K562 (cell line): ENCODE data around the gene ITGA11. TPM values are rescaled to one million over a fixed set of nuclear protein-coding genes. Genes with fewer than 3 reads are reported as not detected.

Experiments
- BCLAF1 ChIP-seq, 2 experiments: fragments of 450-650 bp in 1 of 2; IDR thresholded peaks; 2 replicates each; pipeline ENCODE4 v1.6.1; 2011 to 2017; ENCODE audit warnings: low read depth in 2 of 2, antibody characterized with exemption in 1 of 2, borderline replicate concordance in 1 of 2, low read length in 1 of 2, mild to moderate bottlenecking in 1 of 2, mixed read lengths in 1 of 2; ENCODE audit not compliant: control insufficient read depth in 1 of 2
- CBX2 ChIP-seq: fragments of 200-600 bp; sonication (generic); IDR thresholded peaks from one replicate; pipeline ENCODE4 v1.6.1; 2012; ENCODE audit warnings: mild to moderate bottlenecking, low read length, inconsistent platforms; ENCODE audit not compliant: insufficient read depth, poor library complexity, severe bottlenecking
- CUX1 ChIP-seq: fragments of 200-800 bp; sonication (Bioruptor generic); IDR thresholded peaks from 2 replicates; pipeline ENCODE4 v1.6.1; 2016; ENCODE audit warnings: missing genetic modification characterization, missing compliant biosample characterization
- GABPB1 ChIP-seq: sonication (generic); formaldehyde crosslinking; IDR thresholded peaks from 2 replicates; pipeline ENCODE4 v1.8.0; 2022; ENCODE audit warnings: mild to moderate bottlenecking, missing genetic modification reagents
- GATAD2A ChIP-seq: fragments of 450-650 bp; IDR thresholded peaks from 2 replicates; pipeline ENCODE4 v1.6.1; 2017
- HBP1 ChIP-seq: fragments of 450-650 bp; formaldehyde crosslinking; IDR thresholded peaks from 2 replicates; pipeline ENCODE4 v1.4.0; 2022; ENCODE audit warnings: missing genetic modification characterization
- L3MBTL2 ChIP-seq: fragments of 450-650 bp; IDR thresholded peaks from 2 replicates; pipeline ENCODE4 v1.6.1; 2016; ENCODE audit warnings: mild to moderate bottlenecking, moderate library complexity
- MAFF ChIP-seq: IDR thresholded peaks from 2 replicates; pipeline ENCODE4 v1.6.1; 2012; ENCODE audit warnings: low read length, improper control_type of control experiment
- NBN ChIP-seq: fragments of 450-650 bp; IDR thresholded peaks from 2 replicates; pipeline ENCODE4 v1.6.1; 2016; ENCODE audit warnings: low read depth, mild to moderate bottlenecking
- TBL1XR1 ChIP-seq, 2 experiments: IDR thresholded peaks; 2 replicates each; pipeline ENCODE4 v1.6.1; 2012; ENCODE audit warnings: improper control_type of control experiment in 2 of 2, low read length in 2 of 2, mild to moderate bottlenecking in 1 of 2
- YY1 ChIP-seq, 3 experiments: IDR thresholded peaks; 2 replicates each; pipeline ENCODE4 v1.6.1; 2011; ENCODE audit warnings: low read length in 2 of 3, mild to moderate bottlenecking in 2 of 3, moderate library complexity in 2 of 3, borderline replicate concordance in 1 of 3, control low read depth in 1 of 3, low read depth in 1 of 3; ENCODE audit not compliant: insufficient read depth in 3 of 3, insufficient replicate concordance in 2 of 3, control insufficient read depth in 1 of 3, insufficient read length in 1 of 3; ENCODE audit errors: extremely low read depth in 1 of 3
- ZNF76 ChIP-seq: fragments of 250-450 bp; sonication (Bioruptor Pico); IDR thresholded peaks from 2 replicates; pipeline ENCODE4 v1.4.0; 2020; ENCODE audit warnings: mild to moderate bottlenecking, moderate library complexity, borderline replicate concordance
- ZNF764 ChIP-seq: fragments of 250-450 bp; sonication (Bioruptor Pico); IDR thresholded peaks from 2 replicates; pipeline ENCODE4 v1.4.0; 2020; ENCODE audit warnings: low read depth, mild to moderate bottlenecking, moderate library complexity
- ZNF778 ChIP-seq: fragments of 450-650 bp; formaldehyde crosslinking; IDR thresholded peaks from 2 replicates; pipeline ENCODE4 v1.4.0; 2020; ENCODE audit warnings: mild to moderate bottlenecking, moderate library complexity
- polyA plus RNA-seq, 8 experiments: library from polyadenylated mRNA; depleted of rRNA in 4 of 8; stranded (reverse) in 5 of 8; unstranded in 3 of 8; fragments of >200 nt; fragmentation: Nextera tagmentation in 2 of 8; fragmentation: Illumina TruSeq in 1 of 8; extraction: Ambion mirVana in 2 of 8; extraction: Trizol in 1 of 8; gene quantifications; 2 replicates each; pipeline versions ENCODE4 v1.2.1 to v1.2.3, GENCODE V29; 2011 to 2014; ENCODE audit warnings: inconsistent platforms in 1 of 8, missing spikeins in 1 of 8
- total RNA-seq, 7 experiments: library from RNA; depleted of rRNA in 6 of 7; stranded (reverse); fragments of >200 nt in 6 of 7; fragmentation: Illumina TruSeq in 2 of 7; extraction: Trizol in 2 of 7; gene quantifications; 2 replicates each; pipeline versions ENCODE4 v1.2.1 to v1.2.3, GENCODE V29; 2011 to 2021; ENCODE audit warnings: low replicate concordance in 1 of 7
- TF ChIP-seq, protein P1 (sequence below): fragments of 250-450 bp; sonication (Bioruptor Pico); IDR thresholded peaks from 2 replicates; pipeline ENCODE4 v1.4.0; 2020; ENCODE audit warnings: mild to moderate bottlenecking, moderate library complexity

Gene ITGA11
- total and polyA plus RNA-seq, 9 of the 15 experiments (the other 6 are each of a cell fraction or from before 2014, with no cell fraction given) = 0.01 TPM; not detected in 8

- TF ChIP-seq CBX2 (no peak), GATAD2A (no peak), BCLAF1 (IDR thresholded peaks at IDR 0.05; ENCODE audit: borderline replicate concordance in 1 of 2, control insufficient read depth in 1 of 2, low read depth in 2 of 2, low read length in 1 of 2) (no peak), YY1 (IDR thresholded peaks at IDR 0.05; ENCODE audit: borderline replicate concordance in 1 of 3, control insufficient read depth in 1 of 3, extremely low read depth in 1 of 3, insufficient read depth in 3 of 3, insufficient read length in 1 of 3, insufficient replicate concordance in 2 of 3, low read depth in 1 of 3, low read length in 2 of 3) (peak in 1 of 3 experiments; percentile 25), MAFF (no peak), HBP1 (CRISPR knock-in tag) (no peak), ZNF76 (CRISPR knock-in tag) (no peak), ZNF778 (no peak), GABPB1 (no peak), CUX1 (no peak), TBL1XR1 (IDR thresholded peaks at IDR 0.05; ENCODE audit: low read length in 2 of 2) (no peak), L3MBTL2 (no peak), NBN (no peak), ZNF764 (CRISPR knock-in tag) (no peak)
- TF ChIP-seq, protein P1, sequence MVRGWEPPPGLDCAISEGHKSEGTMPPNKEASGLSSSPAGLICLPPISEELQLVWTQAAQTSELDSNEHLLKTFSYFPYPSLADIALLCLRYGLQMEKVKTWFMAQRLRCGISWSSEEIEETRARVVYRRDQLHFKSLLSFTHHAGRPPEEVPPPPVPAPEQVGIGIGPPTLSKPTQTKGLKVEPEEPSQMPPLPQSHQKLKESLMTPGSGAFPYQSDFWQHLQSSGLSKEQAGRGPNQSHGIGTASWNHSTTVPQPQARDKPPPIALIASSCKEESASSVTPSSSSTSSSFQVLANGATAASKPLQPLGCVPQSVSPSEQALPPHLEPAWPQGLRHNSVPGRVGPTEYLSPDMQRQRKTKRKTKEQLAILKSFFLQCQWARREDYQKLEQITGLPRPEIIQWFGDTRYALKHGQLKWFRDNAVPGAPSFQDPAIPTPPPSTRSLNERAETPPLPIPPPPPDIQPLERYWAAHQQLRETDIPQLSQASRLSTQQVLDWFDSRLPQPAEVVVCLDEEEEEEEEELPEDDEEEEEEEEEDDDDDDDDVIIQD (CRISPR knock-in tag) = no peak
Observed at GRCh38 chr15:68284616-68285258, 147.2 kb downstream of the ITGA11 start (continued).
